IPS-11a (cell line): ENCODE results near the gene SEC16B.
"Not testable (repeated sequence)": the region's sequence is repeated elsewhere in the genome, so short reads cannot be mapped to it uniquely, and the experiment has no call there.

Experiments used
- H3K4me3 ChIP-seq: one replicate; pipeline ENCODE4 v1.5.1; 2013; ENCODE audit warnings: low read depth, low read length, control low read depth

The SEC16B gene

GRCh38 chr1:177969825-177970371, at the start of gene SEC16B:
TSS of gene SEC16B (minus strand) at chr1:177970058. CDS start at chr1:177967981, 2,077 bp downstream.
- H3K4me3 ChIP-seq, result no peak within 1 kb of the TSS

GRCh38 chr1:178019622-178020021, 49.8 kb upstream of the SEC16B start:
- H3K4me3 ChIP-seq, result no peak overlapping the region

GRCh38 chr1:178019208-178019607, 49.4 kb upstream of the SEC16B start:
- H3K4me3 ChIP-seq, result no peak overlapping the region

GRCh38 chr1:178017517-178017916, 47.7 kb upstream of the SEC16B start:
- H3K4me3 ChIP-seq, result no peak overlapping the region

- no peak overlapping the region for H3K4me3 ChIP-seq
Measured at GRCh38 chr1:178011864-178012503, 42.1 kb upstream of the SEC16B start.

- no peak overlapping the region for H3K4me3 ChIP-seq
Measured at GRCh38 chr1:178011465-178011828, 41.6 kb upstream of the SEC16B start.

GRCh38 chr1:178010674-178011464, 41.0 kb upstream of the SEC16B start:
- H3K4me3 ChIP-seq, result no peak overlapping the region

- no peak overlapping the region for H3K4me3 ChIP-seq
Measured at GRCh38 chr1:178006043-178006442, 36.2 kb upstream of the SEC16B start.

- H3K4me3 ChIP-seq, result no peak overlapping the region
Measured at GRCh38 chr1:178005450-178005849, 35.6 kb upstream of the SEC16B start.

- no peak overlapping the region for H3K4me3 ChIP-seq
Measured at GRCh38 chr1:178004926-178005391, 35.1 kb upstream of the SEC16B start.

GRCh38 chr1:177998696-177999631, 29.1 kb upstream of the SEC16B start:
- H3K4me3 ChIP-seq, result no peak overlapping the region

- H3K4me3 ChIP-seq, result no peak overlapping the region
Measured at GRCh38 chr1:177996957-177997356, 27.1 kb upstream of the SEC16B start.

- H3K4me3 ChIP-seq, result no peak overlapping the region
Measured at GRCh38 chr1:177995369-177995768, 25.5 kb upstream of the SEC16B start.

- H3K4me3 ChIP-seq, result not testable (repeated sequence)
Measured at GRCh38 chr1:177986281-177986680, 16.4 kb upstream of the SEC16B start.

- H3K4me3 ChIP-seq, result no peak overlapping the region
Measured at GRCh38 chr1:177984761-177985160, 14.9 kb upstream of the SEC16B start.

GRCh38 chr1:177984136-177984525, 14.3 kb upstream of the SEC16B start:
- H3K4me3 ChIP-seq, result no peak overlapping the region

- no peak overlapping the region for H3K4me3 ChIP-seq
Measured at GRCh38 chr1:177983482-177984135, 13.8 kb upstream of the SEC16B start.

- H3K4me3 ChIP-seq, result no peak overlapping the region
Measured at GRCh38 chr1:177983077-177983476, 13.2 kb upstream of the SEC16B start.

GRCh38 chr1:177981200-177981599, 11.3 kb upstream of the SEC16B start:
- H3K4me3 ChIP-seq, result no peak overlapping the region

GRCh38 chr1:177979272-177979671, 9.4 kb upstream of the SEC16B start:
- no peak overlapping the region for H3K4me3 ChIP-seq
